Measurements from ENCODE around the gene C11orf54. TPM values are rescaled to one million over a fixed set of nuclear protein-coding genes. Genes with fewer than 3 reads are reported as not detected.
"Not testable (repeated sequence)": the region's sequence is repeated elsewhere in the genome, so short reads cannot be mapped to it uniquely, and the experiment has no call there.

C11orf54 gene
- total RNA-seq, 4 donors from 2014 or later = 27.7 to 46.7 (median 37.9) TPM

- Histone ChIP-seq H3K27me3 (no peaks in the 10 kb centered on the region), H3K4me3 (peak overlapping the region; percentile 70 to 88 (median 80)), H3K9me3 (no peaks in the 10 kb centered on the region), H3K4me1 (peaks cover 38 to 71% (median 68%) of the 10 kb centered on the region in 4 donors), H3K27ac (replicated peaks in 1 of 4) (peak overlapping the region; percentile 88 to 95 (median 94)), H3K36me3 (peaks cover 19 to 43% (median 32%) of the 10 kb centered on the region in 4 donors)
- DNase-seq (ENCODE audit: extremely low spot score) = no peak
- WGBS = 0% methylated on average over 11 of the region's 20 CpGs
- intact Hi-C loops (cut with DNase I) = loop anchor here (2.0 kb wide), 1 partner anchor 44 kb away; the partner anchor contains the start of gene MED17
- TF ChIP-seq CTCF (IDR thresholded peaks at IDR 0.05) (no peak), POLR2AphosphoS5 (IDR thresholded peaks at IDR 0.05) (no peak), POLR2A (IDR thresholded peaks at IDR 0.05; ENCODE audit: low read depth) (no peak), EP300 (IDR thresholded peaks at IDR 0.05) (no peak)
These were observed 760 bp upstream of the C11orf54 start for GRCh38 chr11:93740730-93741093.

GRCh38 chr11:93741882-93742226 is 382 bp downstream of the C11orf54 start:
- peaks cover 35 to 81% (median 62%) of the 10 kb centered on the region in 4 donors for H3K4me1 ChIP-seq
- peaks cover 11 to 32% (median 22%) of the 10 kb centered on the region in 4 donors for H3K36me3 ChIP-seq
- intact Hi-C loops (cut with DNase I) = loop anchor here (2.0 kb wide), 1 partner anchor 43 kb away; the partner anchor contains the start of gene MED17
- H3K4me3 ChIP-seq = peak overlapping the region; percentile 70 to 88 (median 80)
- H3K27me3 ChIP-seq = no peaks in the 10 kb centered on the region
- DNase-seq (ENCODE audit: extremely low spot score) = no peak
- TF ChIP-seq POLR2A (IDR thresholded peaks at IDR 0.05; ENCODE audit: low read depth) (no peak), POLR2AphosphoS5 (IDR thresholded peaks at IDR 0.05) (no peak), EP300 (IDR thresholded peaks at IDR 0.05) (no peak), CTCF (IDR thresholded peaks at IDR 0.05) (no peak)
- peak overlapping the region; percentile 88 to 95 (median 94) for H3K27ac ChIP-seq (replicated peaks in 1 of 4)
- WGBS = 0% methylated on average over 8 of the region's 8 CpGs
- no peaks in the 10 kb centered on the region for H3K9me3 ChIP-seq

GRCh38 chr11:93743291-93743690 is 1.8 kb downstream of the C11orf54 start:
- Histone ChIP-seq H3K27ac (replicated peaks in 1 of 4) (no peak overlapping the region), H3K4me3 (no peak overlapping the region), H3K27me3 (no peaks in the 10 kb centered on the region), H3K4me1 (peaks cover 26 to 73% (median 50%) of the 10 kb centered on the region in 4 donors), H3K9me3 (no peaks in the 10 kb centered on the region), H3K36me3 (peaks cover 6 to 17% (median 13%) of the 10 kb centered on the region in 4 donors)
- WGBS = 91% methylated on average over 22 of the region's 23 CpGs
- DNase-seq (ENCODE audit: extremely low spot score) = no peak
- no peak for TF ChIP-seq EP300 (IDR thresholded peaks at IDR 0.05)
- no peak for TF ChIP-seq CTCF (IDR thresholded peaks at IDR 0.05)
- TF ChIP-seq POLR2A (IDR thresholded peaks at IDR 0.05; ENCODE audit: low read depth) = no peak
- no peak for TF ChIP-seq POLR2AphosphoS5 (IDR thresholded peaks at IDR 0.05)
- intact Hi-C loops (cut with DNase I) = no loop called here

GRCh38 chr11:93744669-93745004 is 3.2 kb downstream of the C11orf54 start:
- intact Hi-C loops (cut with DNase I) = no loop called here
- WGBS = 81% methylated on average over 7 of the region's 7 CpGs

GRCh38 chr11:93745005-93745755 is 3.7 kb downstream of the C11orf54 start:
- H3K27ac ChIP-seq (replicated peaks in 1 of 4) = peak overlapping the region in 2 of 4 donors; percentile 50 to 60

More at GRCh38 chr11:93744669-93745004, 3.2 kb downstream of the C11orf54 start:
- TF ChIP-seq EP300 (IDR thresholded peaks at IDR 0.05) (no peak), POLR2AphosphoS5 (IDR thresholded peaks at IDR 0.05) (no peak), POLR2A (IDR thresholded peaks at IDR 0.05; ENCODE audit: low read depth) (no peak), CTCF (IDR thresholded peaks at IDR 0.05) (no peak)
- peak overlapping the region in 2 of 4 donors; percentile 50 to 60 for H3K27ac ChIP-seq (replicated peaks in 1 of 4)
- no peaks in the 10 kb centered on the region for H3K27me3 ChIP-seq
- H3K9me3 ChIP-seq = no peaks in the 10 kb centered on the region
- no peak for DNase-seq (ENCODE audit: extremely low spot score)
- peaks cover 6 to 11% (median 7%) of the 10 kb centered on the region in 4 donors for H3K36me3 ChIP-seq
- peaks cover 12 to 60% (median 37%) of the 10 kb centered on the region in 4 donors for H3K4me1 ChIP-seq
- no peak overlapping the region for H3K4me3 ChIP-seq

More at GRCh38 chr11:93745005-93745755, 3.7 kb downstream of the C11orf54 start:
- intact Hi-C loops (cut with DNase I); H3K27me3 ChIP-seq; DNase-seq (ENCODE audit: extremely low spot score); H3K4me3 ChIP-seq; H3K9me3 ChIP-seq: not testable (repeated sequence)
- Histone ChIP-seq H3K36me3 (peaks cover 6 to 11% (median 7%) of the 10 kb centered on the region in 4 donors), H3K4me1 (peaks cover 8 to 54% (median 31%) of the 10 kb centered on the region in 4 donors)
- 53% methylated on average over 12 of the region's 12 CpGs for WGBS

All from esophagus muscularis mucosa (tissue), 4 donors.